Body of pancreas (tissue), 4 donors: Measurements from ENCODE around the gene UBE2I. TPM values are rescaled to one million over a fixed set of nuclear protein-coding genes. Genes with fewer than 3 reads are reported as not detected.
A peak's percentile ranks its signal among the peaks of the same experiment; 100 is the strongest.

Experiments
- ATAC-seq: fragments of 150-250 bp; one replicate; pipeline ENCODE4 v1.9.1; 2016
- DNase-seq, 4 donors: peaks; one replicate each; pipeline ENCODE4 v3.0.0-alpha.2; 2019
- H3K27ac ChIP-seq, 4 donors: fragments of 200-600 bp; sonication (generic); 1 replicate in 3 of 4; 2 replicates in 1 of 4; pipeline versions ENCODE4 v1.5.1 to v1.6.1; 2016 to 2019; ENCODE audit warnings: mild to moderate bottlenecking in 1 of 4, mixed read lengths in 1 of 4, moderate library complexity in 1 of 4
- H3K27me3 ChIP-seq, 2 donors: fragments of 200-600 bp; sonication (generic); one replicate each; pipeline ENCODE4 v1.6.0; 2016; ENCODE audit warnings: mild to moderate bottlenecking in 1 of 2
- H3K36me3 ChIP-seq, 2 donors: fragments of 200-600 bp; sonication (generic); replicated peaks in 1 of 2; 2 replicates each; pipeline ENCODE4 v1.5.1; 2016; ENCODE audit warnings: low read depth in 2 of 2; ENCODE audit not compliant: insufficient read depth in 1 of 2
- H3K4me1 ChIP-seq: fragments of 200-600 bp; sonication (generic); one replicate; pipeline ENCODE4 v1.6.0; 2016
- H3K4me3 ChIP-seq, 2 donors: fragments of 200-600 bp; sonication (generic); 1 replicate in 1 of 2; 2 replicates in 1 of 2; pipeline ENCODE4 v1.5.1; 2016 to 2019
- H3K9me3 ChIP-seq, 3 donors: fragments of 200-600 bp; sonication (generic); 1 replicate in 2 of 3; 2 replicates in 1 of 3; pipeline ENCODE4 v1.5.1; 2016
- POLR2A ChIP-seq, 3 donors: fragments of 450-650 bp; IDR thresholded peaks; one replicate each; pipeline ENCODE4 v1.6.1; 2016; ENCODE audit warnings: antibody characterized with exemption in 3 of 3, mild to moderate bottlenecking in 2 of 3
- WGBS, 2 donors: methylation state at CpG; one replicate each; pipeline ENCODE4 v1.1.5; 2017; 5-methylcytosine and 5-hydroxymethylcytosine counted together
- intact Hi-C: fragments of 100-400 bp; cut with DNase I; formaldehyde crosslinking; loops from one replicate; pipeline ENCODE4 v1.15.1; 2023
- total RNA-seq, 2 donors: library from RNA; depleted of rRNA; stranded (reverse); fragments of >200 nt; gene quantifications; one replicate each; pipeline ENCODE4 v1.1.0, GENCODE V29; 2016
- TF ChIP-seq, protein P1 (sequence below), 7 experiments: fragments of 450-650 bp in 4 of 7; fragments of 200-600 bp in 3 of 7; sonication (generic) in 3 of 7; IDR thresholded peaks; one replicate each; pipeline ENCODE4 v1.5.1; 2016 to 2019; ENCODE audit warnings: antibody characterized with exemption in 7 of 7

The UBE2I gene
- total RNA-seq, 2 donors from 2014 or later = 25.9 to 81.7 TPM

DNA sequence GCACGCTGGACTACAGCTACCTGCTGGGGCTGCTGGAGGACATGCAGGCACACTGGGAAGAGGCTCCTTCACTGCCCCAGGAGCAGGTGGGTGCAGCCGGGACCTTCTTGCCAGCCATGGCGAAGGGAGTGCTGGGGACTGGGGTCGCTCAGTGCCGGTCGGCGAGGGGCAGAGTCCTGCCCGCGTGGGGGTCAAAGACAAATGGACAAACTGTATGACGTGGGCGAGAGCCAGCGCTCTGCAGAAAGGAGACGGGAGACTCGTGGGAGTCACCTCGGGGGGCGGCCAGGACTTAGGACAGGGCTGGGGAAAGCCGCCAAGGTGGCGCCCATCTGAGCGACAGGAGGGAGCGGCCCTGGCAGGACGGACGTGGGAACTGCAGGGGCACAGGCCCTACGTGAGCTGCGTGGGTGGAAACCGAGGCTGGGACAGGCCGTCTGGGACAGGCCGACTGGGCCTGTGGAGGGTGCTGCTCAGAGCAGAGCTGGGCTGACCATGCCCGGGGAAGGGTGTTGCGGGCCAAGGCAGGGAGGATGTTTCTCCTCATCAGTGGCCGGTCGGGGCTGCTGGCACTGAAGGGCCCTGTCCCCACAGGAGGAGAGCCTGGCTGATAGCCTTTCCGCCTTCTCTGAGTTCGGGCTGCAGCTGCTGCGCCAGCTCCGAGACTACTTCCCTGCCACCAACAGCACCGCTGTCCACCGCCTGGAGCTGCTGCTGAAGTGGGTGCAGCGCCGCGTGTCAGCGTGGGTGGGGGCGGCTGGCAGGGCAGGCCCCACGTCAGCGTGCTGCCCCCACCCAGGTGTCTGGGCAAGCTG lies 34.2 kb downstream of the UBE2I start:
- Histone ChIP-seq H3K4me3 (no peak overlapping the region), H3K36me3 (peaks cover 0 to 1% of the 10 kb centered on the region in 2 donors), H3K27ac (peak overlapping the region in 2 of 4 donors; percentile 44 to 49), H3K27me3 (no peaks in the 10 kb centered on the region), H3K9me3 (no peaks in the 10 kb centered on the region), H3K4me1 (peaks cover 19% of the 10 kb centered on the region)
- WGBS, 2 donors = 19 to 37% methylated on average over 15 to 44 of the region's 44 CpGs
- TF ChIP-seq POLR2A (IDR thresholded peaks at IDR 0.05) = peak in 1 of 3 donors; percentile 11
- TF ChIP-seq, protein P1, sequence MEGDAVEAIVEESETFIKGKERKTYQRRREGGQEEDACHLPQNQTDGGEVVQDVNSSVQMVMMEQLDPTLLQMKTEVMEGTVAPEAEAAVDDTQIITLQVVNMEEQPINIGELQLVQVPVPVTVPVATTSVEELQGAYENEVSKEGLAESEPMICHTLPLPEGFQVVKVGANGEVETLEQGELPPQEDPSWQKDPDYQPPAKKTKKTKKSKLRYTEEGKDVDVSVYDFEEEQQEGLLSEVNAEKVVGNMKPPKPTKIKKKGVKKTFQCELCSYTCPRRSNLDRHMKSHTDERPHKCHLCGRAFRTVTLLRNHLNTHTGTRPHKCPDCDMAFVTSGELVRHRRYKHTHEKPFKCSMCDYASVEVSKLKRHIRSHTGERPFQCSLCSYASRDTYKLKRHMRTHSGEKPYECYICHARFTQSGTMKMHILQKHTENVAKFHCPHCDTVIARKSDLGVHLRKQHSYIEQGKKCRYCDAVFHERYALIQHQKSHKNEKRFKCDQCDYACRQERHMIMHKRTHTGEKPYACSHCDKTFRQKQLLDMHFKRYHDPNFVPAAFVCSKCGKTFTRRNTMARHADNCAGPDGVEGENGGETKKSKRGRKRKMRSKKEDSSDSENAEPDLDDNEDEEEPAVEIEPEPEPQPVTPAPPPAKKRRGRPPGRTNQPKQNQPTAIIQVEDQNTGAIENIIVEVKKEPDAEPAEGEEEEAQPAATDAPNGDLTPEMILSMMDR (IDR thresholded peaks at IDR 0.05) = no peak
- intact Hi-C loops = no loop called here
- ATAC-seq = no peak
- peak in 1 of 4 donors; percentile 40 for DNase-seq

GRCh38 chr16:1344499-1344898 lies 35.1 kb downstream of the UBE2I start:
- no peak for TF ChIP-seq POLR2A (IDR thresholded peaks at IDR 0.05)
- TF ChIP-seq, protein P1 (IDR thresholded peaks at IDR 0.05) = no peak
- DNase-seq = no peak
- intact Hi-C loops = no loop called here

DNA sequence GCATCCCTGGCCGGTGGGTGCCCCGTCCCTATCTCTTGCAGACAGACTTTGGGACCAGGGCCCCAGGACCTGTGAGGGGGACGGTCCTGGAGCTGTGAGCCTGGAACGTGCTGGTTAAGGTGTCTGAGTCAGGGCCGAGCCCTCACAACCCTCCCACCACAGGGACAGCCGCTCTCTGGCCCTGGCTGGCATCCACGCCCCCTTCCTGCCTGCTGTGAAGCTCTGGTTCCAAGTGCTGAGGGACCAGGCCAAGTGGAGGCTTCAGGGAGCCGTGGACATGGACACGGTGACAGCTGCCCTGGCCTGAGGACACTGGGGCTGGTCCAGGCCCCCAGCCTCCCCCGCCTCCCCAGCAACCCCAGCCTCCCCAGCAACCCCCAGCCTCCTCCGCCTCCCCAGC lies 35.7 kb downstream of the UBE2I start:
- no peak overlapping the region for H3K27ac ChIP-seq
- peaks cover 3 to 5% of the 10 kb centered on the region in 2 donors for H3K36me3 ChIP-seq
- DNase-seq = no peak
- no peak for ATAC-seq
- H3K4me3 ChIP-seq = no peak overlapping the region
- no peak for TF ChIP-seq POLR2A (IDR thresholded peaks at IDR 0.05)
- TF ChIP-seq, protein P1 (IDR thresholded peaks at IDR 0.05) = no peak
- H3K4me1 ChIP-seq = peaks cover 19% of the 10 kb centered on the region
- H3K27me3 ChIP-seq = no peaks in the 10 kb centered on the region
- 73 to 83% methylated on average over 4 to 9 of the region's 11 CpGs for WGBS, 2 donors
- no peaks in the 10 kb centered on the region for H3K9me3 ChIP-seq
- intact Hi-C loops = no loop called here

More at GRCh38 chr16:1344499-1344898, 35.1 kb downstream of the UBE2I start:
- no peak overlapping the region for H3K27ac ChIP-seq
- WGBS, 2 donors = 85 to 86% methylated on average over 8 to 13 of the region's 14 CpGs
- ATAC-seq = no peak
- H3K4me1 ChIP-seq = peaks cover 19% of the 10 kb centered on the region
- peaks cover 3 to 4% of the 10 kb centered on the region in 2 donors for H3K36me3 ChIP-seq
- H3K9me3 ChIP-seq = no peaks in the 10 kb centered on the region
- no peaks in the 10 kb centered on the region for H3K27me3 ChIP-seq
- no peak overlapping the region for H3K4me3 ChIP-seq

DNA sequence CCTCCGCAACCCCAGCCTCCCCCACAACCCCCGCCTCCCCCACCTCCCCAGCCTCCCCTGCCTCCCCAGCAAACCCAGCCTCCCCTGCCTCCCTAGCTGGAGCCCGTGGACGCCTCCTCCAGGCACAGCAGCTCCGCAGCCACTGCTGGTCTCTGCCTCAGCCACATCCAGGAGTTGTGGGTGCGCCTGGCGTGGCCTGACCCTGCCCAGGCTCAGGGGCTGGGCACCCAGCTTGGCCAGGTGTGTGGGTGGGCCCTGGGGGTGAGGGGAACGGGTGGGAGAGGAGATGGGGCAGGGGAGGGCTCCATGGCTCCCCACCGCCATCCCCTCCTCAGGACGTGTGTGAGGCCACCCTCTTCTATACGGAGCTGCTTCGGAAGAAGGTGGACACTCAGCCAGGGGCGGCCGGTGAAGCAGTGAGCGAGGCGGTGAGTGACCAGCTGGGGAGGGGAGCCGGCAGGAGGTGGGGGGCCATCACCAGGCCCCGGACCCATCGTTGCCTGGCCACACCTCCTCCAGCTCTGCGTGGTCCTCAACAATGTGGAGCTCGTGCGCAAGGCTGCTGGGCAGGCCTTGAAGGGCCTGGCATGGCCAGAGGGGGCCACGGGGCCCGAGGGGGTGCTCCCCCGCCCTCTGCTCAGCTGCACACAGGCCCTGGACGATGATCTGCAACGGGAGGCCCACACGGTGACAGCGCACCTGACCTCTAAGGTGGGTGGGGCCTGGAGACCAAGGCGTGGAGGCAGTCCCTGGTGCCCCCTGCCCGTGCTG lies 36.4 kb downstream of the UBE2I start:
- intact Hi-C loops = no loop called here
- TF ChIP-seq POLR2A (IDR thresholded peaks at IDR 0.05) = no peak
- TF ChIP-seq, protein P1 (IDR thresholded peaks at IDR 0.05) = no peak
- ATAC-seq (no peak), DNase-seq (no peak)
- WGBS, 2 donors = 80 to 84% methylated on average over 4 to 19 of the region's 31 CpGs
- Histone ChIP-seq H3K36me3 (peaks cover 3 to 5% of the 10 kb centered on the region in 2 donors), H3K4me3 (no peak overlapping the region), H3K27ac (no peak overlapping the region), H3K4me1 (peaks cover 26% of the 10 kb centered on the region), H3K27me3 (no peaks in the 10 kb centered on the region), H3K9me3 (no peaks in the 10 kb centered on the region)
